ENCODE measurements around the gene F7.

- TF ChIP-seq POLR2A (IDR thresholded peaks at IDR 0.05; ENCODE audit: low read depth, low read length) (no peak), POLR2AphosphoS5 (IDR thresholded peaks at IDR 0.05; ENCODE audit: low read depth, low read length) (no peak)
Observed at GRCh38 chr13:113090806-113091205, 14.8 kb upstream of the F7 start.
